Right lung (tissue), 5 donors: Measurements from ENCODE around the gene SCGB1D4. TPM values are rescaled to one million over a fixed set of nuclear protein-coding genes. Genes with fewer than 3 reads are reported as not detected.

ENCODE experiments used
- DNase-seq, 2 donors: peaks; one replicate each; pipeline ENCODE4 v3.0.0-alpha.2; 2013
- polyA plus RNA-seq, 5 donors: library from polyadenylated mRNA; unstranded; fragments of 120-200 nt; gene quantifications; one replicate each; pipeline versions ENCODE4 v1.2.1 to v1.2.3, GENCODE V29; 2013; ENCODE audit warnings: inconsistent platforms in 1 of 5, low replicate concordance in 1 of 5; ENCODE audit not compliant: insufficient read length in 5 of 5, insufficient read depth in 1 of 5

The SCGB1D4 gene
- polyA plus RNA-seq, 5 donors, result not detected

DNA sequence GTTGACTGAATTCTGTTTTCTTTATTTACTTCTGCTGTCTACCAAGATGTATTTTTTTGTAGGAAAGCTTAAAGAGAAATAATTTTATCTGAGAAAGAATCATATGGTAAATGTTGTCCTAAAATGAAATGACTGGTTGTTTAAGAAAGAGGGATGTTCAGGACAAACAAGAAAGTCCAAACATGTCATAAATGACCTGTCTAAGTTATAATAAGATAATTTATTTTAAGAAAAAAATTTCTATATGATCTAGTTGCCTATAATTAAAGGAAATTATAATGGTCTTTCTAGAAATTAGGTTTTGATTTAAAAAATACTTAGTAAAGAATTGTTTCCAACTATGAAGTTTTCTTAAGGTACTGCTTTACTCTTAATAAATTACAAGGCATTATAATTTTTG is 18.4 kb downstream of the SCGB1D4 start:
- DNase-seq, result no peak

DNA sequence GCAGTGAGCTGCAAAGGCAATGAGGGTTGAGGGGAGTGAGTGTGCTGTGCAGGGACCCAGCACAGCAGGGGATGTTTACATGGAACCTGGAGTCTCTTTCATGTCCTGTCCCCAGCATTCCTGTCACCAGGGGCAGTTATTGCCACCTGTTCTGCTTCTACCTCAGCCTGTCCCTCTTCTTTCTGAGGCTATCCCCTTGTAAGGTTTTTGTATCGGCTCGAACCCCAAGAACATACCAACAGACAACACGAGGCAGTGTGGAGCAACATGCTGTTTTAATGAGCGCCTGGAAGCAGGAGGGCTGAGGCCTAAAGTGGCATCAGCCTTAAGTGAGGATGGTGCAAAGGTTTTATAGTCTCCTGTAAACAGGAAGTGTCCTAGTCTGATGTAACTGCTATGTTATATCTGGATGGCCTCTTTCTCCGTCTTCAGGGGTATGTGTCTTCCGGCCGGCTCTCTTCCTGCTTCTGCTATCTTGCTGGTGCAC is 25.0 kb downstream of the SCGB1D4 start:
- no peak for DNase-seq

DNA sequence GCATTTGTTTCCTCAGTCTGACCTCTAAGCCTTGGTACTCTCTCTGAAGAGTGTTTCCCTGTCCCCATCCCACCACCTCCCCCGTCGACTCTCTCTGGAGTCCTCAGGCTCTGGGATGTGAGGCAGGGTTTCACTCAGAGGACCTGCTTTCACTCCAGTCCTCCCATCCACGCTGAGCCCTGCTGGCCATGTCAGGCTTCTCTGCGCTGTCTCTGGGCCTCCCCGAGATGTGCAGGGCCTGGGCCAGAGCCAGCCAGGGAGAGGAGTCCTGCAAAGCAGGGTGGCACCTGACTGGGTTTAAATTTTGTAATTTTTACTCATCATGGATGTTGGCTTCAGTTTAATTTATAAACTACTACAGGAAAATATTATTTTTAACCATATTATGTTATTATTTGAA is 25.6 kb downstream of the SCGB1D4 start:
- DNase-seq, result no peak

DNA sequence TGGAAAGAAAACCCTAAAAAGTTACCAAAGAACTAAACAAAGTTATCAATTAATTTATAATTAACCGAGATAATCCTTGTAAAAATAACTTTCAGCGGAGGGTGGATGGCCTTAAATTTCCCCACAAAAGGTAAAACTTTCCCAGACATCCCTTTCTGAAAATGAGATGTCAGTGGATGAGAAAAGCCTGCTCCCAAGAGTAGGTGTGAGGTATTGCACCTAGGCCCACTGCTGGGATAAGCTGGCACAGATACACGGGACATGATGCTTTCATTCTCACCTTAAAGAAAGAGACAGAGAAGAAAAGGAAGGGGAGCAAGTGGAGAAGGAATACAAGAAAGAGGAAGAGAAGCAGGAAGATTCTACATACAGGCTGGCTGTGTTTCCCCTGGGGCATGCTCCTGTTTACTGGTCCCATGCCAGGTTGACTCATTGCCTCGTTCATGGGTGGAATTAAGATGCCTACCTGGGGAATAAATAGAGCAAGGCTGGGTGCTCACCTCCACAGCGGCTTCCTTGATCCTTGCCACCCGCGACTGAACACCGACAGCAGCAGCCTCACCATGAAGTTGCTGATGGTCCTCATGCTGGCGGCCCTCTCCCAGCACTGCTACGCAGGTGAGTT is 29.1 kb downstream of the SCGB1D4 start, which contains the start of gene SCGB2A2:
Gene SCGB2A2 (plus strand): TSS at position 505 of the 625 bp plus-strand sequence. CDS start 59 bp downstream, at position 564.
- no peak for DNase-seq

DNA sequence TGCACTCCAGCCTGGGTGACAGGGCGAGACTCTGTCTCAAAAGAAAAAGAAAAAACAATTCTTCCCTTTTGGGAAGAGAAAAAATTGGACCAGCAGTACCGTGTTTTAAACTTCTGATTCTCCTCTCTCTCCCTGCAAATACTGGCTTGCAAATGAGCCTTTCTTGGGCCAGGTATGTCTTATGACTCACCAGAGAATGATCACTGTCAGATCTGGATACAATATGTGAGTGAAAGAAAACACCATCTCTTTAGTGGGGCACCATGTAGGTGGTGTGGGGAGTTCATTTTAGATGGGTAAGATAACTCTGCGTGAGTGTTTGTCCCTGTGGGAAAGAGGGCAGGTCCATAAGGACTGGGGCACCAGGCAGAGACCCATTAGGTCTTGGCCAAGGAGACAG is 31.3 kb downstream of the SCGB1D4 start:
- DNase-seq, result no peak

DNA sequence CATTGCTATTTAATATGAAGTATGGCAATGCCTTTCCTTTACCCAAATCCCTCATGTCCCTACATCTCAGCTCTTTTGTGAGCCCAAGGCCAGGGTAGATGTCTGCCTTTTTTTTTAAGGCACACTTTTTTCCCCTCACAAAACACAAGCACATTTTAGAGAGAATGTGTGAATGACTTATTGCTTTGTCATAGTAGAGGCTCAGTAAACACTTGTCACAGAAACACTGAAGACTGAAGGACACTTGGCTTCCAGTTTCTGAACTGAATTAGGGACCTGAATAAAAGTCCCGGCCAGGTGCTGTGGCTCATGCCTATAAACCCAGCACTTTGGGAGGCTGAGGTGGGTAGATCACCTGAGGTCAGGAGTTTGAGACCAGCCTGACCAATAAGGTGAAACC is 31.8 kb downstream of the SCGB1D4 start:
- DNase-seq, result no peak

DNA sequence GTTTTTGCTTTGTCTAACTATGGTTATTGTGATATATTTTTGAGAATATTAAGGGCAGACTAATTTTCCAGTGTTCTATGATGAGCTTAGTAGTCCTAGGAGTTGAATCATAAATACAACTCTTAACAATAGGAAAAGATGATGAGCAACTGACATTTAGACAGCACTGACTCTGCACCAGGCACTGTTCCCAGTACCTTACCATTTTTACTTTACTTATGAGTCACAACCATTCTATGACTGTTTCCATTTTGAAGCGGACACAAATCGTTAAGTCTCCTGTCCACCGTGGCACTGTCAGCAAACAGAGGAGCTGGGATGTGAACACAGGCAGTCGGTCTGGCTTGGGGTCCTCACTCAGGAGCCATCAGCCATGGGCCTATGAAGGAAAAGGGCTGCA is 32.3 kb downstream of the SCGB1D4 start:
- no peak for DNase-seq

DNA sequence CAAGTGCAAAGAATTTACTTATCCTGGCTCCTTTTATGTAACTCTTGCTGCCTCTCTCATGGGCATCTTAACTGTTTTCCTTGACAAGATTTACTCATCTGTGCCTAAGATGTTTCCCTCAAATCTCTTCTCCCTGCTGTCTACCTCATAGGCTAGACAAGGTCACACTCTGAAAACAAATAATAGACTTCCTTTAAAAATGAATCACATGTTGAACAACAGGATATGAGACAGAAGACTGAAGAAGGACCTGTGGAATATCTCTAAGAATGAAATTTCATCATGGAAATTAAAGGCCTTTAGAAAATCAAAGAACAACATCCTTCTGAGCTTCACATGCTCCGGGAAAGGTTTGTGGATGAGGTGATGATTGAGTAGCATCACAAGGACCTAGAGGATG is 34.9 kb downstream of the SCGB1D4 start:
- no peak for DNase-seq

DNA sequence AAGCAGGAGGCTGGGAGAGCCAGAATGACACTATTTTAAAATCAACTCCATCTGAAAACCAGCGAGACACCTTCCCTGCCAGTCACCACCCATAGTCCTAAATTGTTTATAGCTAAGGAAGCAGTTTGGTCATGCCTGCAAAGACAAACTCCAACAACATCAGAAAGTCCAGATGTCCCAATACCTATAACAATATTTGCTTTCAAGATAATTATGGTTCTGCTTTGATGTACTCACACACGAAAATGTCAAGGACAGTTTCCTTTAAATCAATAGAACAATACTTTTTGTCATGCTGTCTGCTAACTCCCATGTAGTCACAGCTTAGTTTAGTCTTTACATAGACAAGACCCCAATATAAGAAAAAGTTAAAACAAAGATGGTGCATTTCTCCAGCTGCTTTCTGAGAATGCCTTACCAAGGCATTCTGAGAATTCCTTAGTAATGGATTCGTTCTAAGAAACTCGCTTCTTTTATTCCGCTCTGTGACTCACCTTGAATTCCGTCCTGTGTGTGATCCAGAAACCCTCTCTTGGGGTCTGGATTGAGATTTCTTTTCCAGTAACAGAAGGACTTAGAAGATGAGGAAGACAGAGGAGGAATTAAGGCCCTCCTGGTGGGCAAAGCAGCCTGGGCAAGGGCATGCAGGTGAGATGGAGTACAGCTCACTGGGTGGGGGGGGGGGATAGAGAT is 38.5 kb downstream of the SCGB1D4 start:
- DNase-seq, result no peak

DNA sequence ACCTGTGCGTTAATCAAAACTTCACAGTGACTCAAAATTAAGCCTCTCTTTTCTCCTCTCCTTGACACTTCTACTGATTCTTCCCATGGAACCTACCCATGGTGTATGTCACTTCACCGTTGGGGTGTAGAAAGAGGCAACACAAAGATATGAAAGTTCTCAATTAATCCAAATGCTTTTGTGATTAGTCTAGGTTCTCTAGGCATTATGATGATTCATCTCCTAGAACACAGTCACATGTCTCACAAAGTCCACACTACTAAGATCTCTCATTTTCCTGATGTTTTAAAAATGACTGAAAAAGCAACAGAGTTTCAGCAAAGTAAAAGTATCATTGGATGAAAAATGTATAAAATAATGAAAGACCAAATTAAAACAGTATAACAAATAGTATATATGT is 42.6 kb downstream of the SCGB1D4 start:
- DNase-seq, result no peak

DNA sequence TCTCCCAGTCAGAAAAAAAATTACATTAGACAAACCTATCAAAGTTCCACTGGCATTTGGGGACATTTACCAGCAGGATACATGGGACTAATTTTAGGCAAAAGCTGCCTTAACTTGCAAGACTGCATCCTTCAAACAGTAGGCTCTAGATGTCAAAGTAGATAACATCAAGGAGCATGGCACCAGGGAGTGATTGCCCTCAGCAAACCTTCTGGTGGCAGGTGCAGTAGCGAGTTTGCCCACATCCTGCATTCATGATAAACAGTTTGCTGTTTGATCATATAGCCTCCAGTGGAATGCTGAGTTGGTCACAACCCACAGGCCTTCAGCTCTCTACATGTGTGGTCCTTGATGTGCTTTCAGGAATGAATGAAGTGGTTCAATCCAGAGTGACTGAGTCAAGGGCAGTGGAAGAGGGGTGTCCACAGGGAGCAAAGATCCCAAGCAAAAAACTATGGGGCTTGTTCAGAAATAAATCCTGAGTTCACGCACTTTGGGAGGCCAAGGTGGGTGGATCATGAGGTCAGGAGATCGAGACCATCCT is 44.8 kb downstream of the SCGB1D4 start:
- DNase-seq, result no peak

DNA sequence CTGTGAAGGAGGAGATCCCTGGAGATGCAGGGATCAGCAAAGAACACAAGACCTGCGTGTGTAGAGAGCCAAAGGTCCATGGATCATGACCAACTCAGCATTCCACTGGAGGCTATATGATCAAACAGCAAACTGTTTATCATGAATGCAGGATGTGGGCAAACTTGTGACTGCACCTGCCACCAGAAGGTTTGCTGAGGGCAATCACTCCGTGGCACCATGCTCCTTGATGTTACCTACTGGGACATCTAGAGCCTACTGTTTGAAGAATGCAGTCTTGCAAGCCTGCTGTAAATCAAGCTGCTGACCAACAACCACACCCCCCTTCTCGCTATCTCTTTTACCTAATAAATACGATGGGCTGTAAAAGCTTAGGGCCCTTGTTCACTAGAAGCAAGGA is 47.2 kb downstream of the SCGB1D4 start:
- no peak for DNase-seq

Other genes starting within 250 kb of the SCGB1D4 start
- gene INCENP, start 175.1 kb downstream of the SCGB1D4 start, polyA plus RNA-seq, result 10 to 100 TPM; 29.2 to 38.6 (median 31.3) TPM
- gene SCGB1D1, start 108.9 kb downstream of the SCGB1D4 start, polyA plus RNA-seq, result not detected
- under 1 TPM in 2 of 5 donors, not detected in 3; 0.21 to 0.30 TPM for gene SCGB2A1, start 90.4 kb downstream of the SCGB1D4 start, polyA plus RNA-seq
- not detected for gene SCGB1D2, start 56.8 kb downstream of the SCGB1D4 start, polyA plus RNA-seq
- gene SCGB2A2, start 28.9 kb downstream of the SCGB1D4 start, polyA plus RNA-seq, result not detected
- gene ASRGL1, start 38.4 kb upstream of the SCGB1D4 start, polyA plus RNA-seq, result 1 to 10 TPM; 1.9 to 3.3 (median 2.4) TPM
- 10 to 100 TPM in 4 of 5 donors, 1 to 10 TPM in 1; 3.8 to 59.5 (median 30.1) TPM for gene SCGB1A1, start 120.0 kb upstream of the SCGB1D4 start, polyA plus RNA-seq
- 100 to 1,000 TPM; 154 to 240 (median 173) TPM for gene AHNAK, start 247.7 kb upstream of the SCGB1D4 start, polyA plus RNA-seq